IMR-90 (cell line): ENCODE results near the gene CLEC14A. TPM values are rescaled to one million over a fixed set of nuclear protein-coding genes. Genes with fewer than 3 reads are reported as not detected.

Source experiments
- ATAC-seq: fragments of 200-7000 bp; cut with Tn5 transposase; 2 replicates; pipeline ENCODE4 v1.9.1; 2020; ENCODE audit warnings: low read depth, mild to moderate bottlenecking, moderate library complexity
- BruUV-seq: library from RNA; stranded (reverse); fragments of 400-500 nt; replicated peaks from 2 replicates; lab custom pipeline; 2021; lab: Mats Ljungman, UMichigan
- CTCF ChIA-PET: fragments of 300-600 bp; formaldehyde crosslinking; extraction: SDS; loops from one replicate; lab custom pipeline; 2021; ENCODE audit warnings: antibody characterized with exemption; lab: Yijun Ruan, JAX
- POLR2A ChIA-PET: fragments of 300-600 bp; sonication (Branson Sonifier 250); formaldehyde crosslinking; loops from one replicate; lab custom pipeline; 2022; ENCODE audit warnings: antibody characterized with exemption; ENCODE audit not compliant: unreplicated experiment; lab: Charles Lee
- DNase-seq: peaks from one replicate; pipeline ENCODE4 v3.0.0; 2013
- H2AFZ ChIP-seq: replicated peaks from 2 replicates; pipeline ENCODE3; 2013; ENCODE audit warnings: low read length, mild to moderate bottlenecking; ENCODE audit not compliant: poor library complexity
- H2AK5ac ChIP-seq: 2 replicates; pipeline ENCODE4 v1.6.1; 2013; ENCODE audit warnings: low read depth, low read length, inconsistent platforms
- H2AK9ac ChIP-seq: replicated peaks from 2 replicates; pipeline ENCODE3; 2013; ENCODE audit warnings: mild to moderate bottlenecking, low read depth, low read length, moderate library complexity; ENCODE audit not compliant: poor library complexity
- H2BK120ac ChIP-seq: 2 replicates; pipeline ENCODE4 v1.6.1; 2013; ENCODE audit warnings: low read depth, low read length, inconsistent platforms
- H2BK15ac ChIP-seq: 3 replicates; pipeline ENCODE4 v1.6.1; 2013; ENCODE audit warnings: low read depth, low read length, inconsistent platforms
- H2BK20ac ChIP-seq: 2 replicates; pipeline ENCODE4 v1.6.1; 2013; ENCODE audit warnings: low read depth, mild to moderate bottlenecking, inconsistent platforms, low read length, moderate library complexity
- H2BK5ac ChIP-seq: 2 replicates; pipeline ENCODE4 v1.6.1; 2013; ENCODE audit warnings: mild to moderate bottlenecking, low read depth, low read length, inconsistent platforms; ENCODE audit not compliant: poor library complexity, severe bottlenecking
- H3K14ac ChIP-seq: replicated peaks from 2 replicates; pipeline ENCODE4 v1.6.1; 2013; ENCODE audit warnings: low read depth, low read length, inconsistent platforms
- H3K18ac ChIP-seq: 2 replicates; pipeline ENCODE4 v1.6.1; 2013; ENCODE audit warnings: low read depth, low read length, control low read depth
- H3K23ac ChIP-seq: 2 replicates; pipeline ENCODE4 v1.6.1; 2013; ENCODE audit warnings: low read depth, low read length, inconsistent platforms
- H3K27ac ChIP-seq: 2 replicates; pipeline ENCODE4 v1.5.1; 2013; ENCODE audit warnings: mild to moderate bottlenecking, control low read depth, low read length; ENCODE audit not compliant: insufficient read depth
- H3K27me3 ChIP-seq: 2 replicates; pipeline ENCODE4 v1.6.1; 2013; ENCODE audit warnings: low read length; ENCODE audit not compliant: control insufficient read depth, insufficient read depth
- H3K36me3 ChIP-seq: 2 replicates; pipeline ENCODE4 v1.6.1; 2013; ENCODE audit warnings: low read length, mixed read lengths; ENCODE audit not compliant: control insufficient read depth, insufficient read depth
- H3K4ac ChIP-seq: 2 replicates; pipeline ENCODE4 v1.6.1; 2013; ENCODE audit warnings: low read depth, low read length, inconsistent platforms
- H3K4me1 ChIP-seq: 2 replicates; pipeline ENCODE4 v1.6.1; 2013; ENCODE audit warnings: low read length, mixed read lengths; ENCODE audit not compliant: control insufficient read depth, insufficient read depth
- H3K4me2 ChIP-seq: 2 replicates; pipeline ENCODE4 v1.6.1; 2013; ENCODE audit warnings: low read depth, mild to moderate bottlenecking, control low read depth, low read length, moderate library complexity
- H3K4me3 ChIP-seq: 2 replicates; pipeline ENCODE4 v1.5.1; 2013; ENCODE audit warnings: low read depth, mild to moderate bottlenecking, control low read depth, low read length, moderate library complexity; ENCODE audit not compliant: insufficient read depth
- H3K56ac ChIP-seq: 2 replicates; pipeline ENCODE4 v1.6.1; 2013; ENCODE audit warnings: low read length, inconsistent platforms; ENCODE audit not compliant: insufficient read depth; ENCODE audit errors: extremely low read depth
- H3K79me1 ChIP-seq, 2 experiments: 2 replicates each; pipeline ENCODE4 v1.6.1; 2013; ENCODE audit warnings: low read length in 2 of 2, inconsistent platforms in 1 of 2, low read depth in 1 of 2
- H3K9ac ChIP-seq: 2 replicates; pipeline ENCODE4 v1.6.1; 2013; ENCODE audit warnings: low read depth, low read length, control low read depth
- H3K9me1 ChIP-seq: 2 replicates; pipeline ENCODE4 v1.6.1; 2013; ENCODE audit warnings: low read length, inconsistent platforms; ENCODE audit not compliant: insufficient read depth
- H3K9me3 ChIP-seq: 2 replicates; pipeline ENCODE4 v1.6.1; 2013; ENCODE audit warnings: low read length; ENCODE audit not compliant: control insufficient read depth, insufficient read depth
- H4K20me1 ChIP-seq: 2 replicates; pipeline ENCODE4 v1.6.1; 2013; ENCODE audit warnings: low read length, inconsistent platforms; ENCODE audit not compliant: insufficient read depth
- H4K5ac ChIP-seq: 2 replicates; pipeline ENCODE4 v1.6.1; 2013; ENCODE audit warnings: mild to moderate bottlenecking, low read depth, low read length, control low read depth
- H4K8ac ChIP-seq, 2 experiments: 2 replicates each; pipeline ENCODE4 v1.6.1; 2013; ENCODE audit warnings: low read depth in 2 of 2, low read length in 2 of 2, control low read depth in 1 of 2, inconsistent platforms in 1 of 2
- H4K91ac ChIP-seq: 2 replicates; pipeline ENCODE4 v1.6.1; 2013; ENCODE audit warnings: low read depth, low read length, inconsistent platforms; ENCODE audit not compliant: insufficient read depth
- BHLHE40 ChIP-seq: fragments of 150-350 bp; IDR thresholded peaks from 2 replicates; pipeline ENCODE4 v1.6.1; 2016; ENCODE audit warnings: mild to moderate bottlenecking, low read depth, low read length
- CHD1 ChIP-seq: IDR thresholded peaks from 2 replicates; pipeline ENCODE4 v1.6.1; 2012; ENCODE audit warnings: low read depth, low read length, improper control_type of control experiment
- FOS ChIP-seq: fragments of 150-350 bp; IDR thresholded peaks from 2 replicates; pipeline ENCODE4 v1.6.1; 2016; ENCODE audit warnings: low read depth, low read length
- WGBS, 2 experiments: methylation state at CpG; one replicate each; pipeline versions ENCODE4 v1.1.5 to v1.1.7; 2013; ENCODE audit warnings: missing lambda C conversion rate in 2 of 2; ENCODE audit not compliant: insufficient read length in 1 of 2; ENCODE audit errors: extremely low coverage in 2 of 2; 5-methylcytosine and 5-hydroxymethylcytosine counted together
- dilution Hi-C: fragments of 300-500 bp; cut with HindIII; formaldehyde crosslinking; loops from one replicate; pipeline ENCODE4 v1.14.3; 2018; ENCODE audit warnings: low sequenced_read_pairs; ENCODE audit not compliant: unreplicated experiment
- in situ Hi-C: fragments of 300-500 bp; cut with MboI; formaldehyde crosslinking; loops from 3 replicates; pipeline ENCODE4 v1.14.3; 2019; ENCODE audit warnings: low sequenced_read_pairs, inconsistent platforms, mixed read lengths
- intact Hi-C: fragments of 100-400 bp; cut with micrococcal nuclease; formaldehyde crosslinking; loops from 2 replicates; pipeline ENCODE4 v1.10.0; 2022
- polyA plus RNA-seq, 3 experiments: library from polyadenylated mRNA; depleted of rRNA; stranded (reverse); fragments of >200 nt; gene quantifications; 2 replicates each; pipeline ENCODE4 v1.2.3, GENCODE V29; 2012; ENCODE audit warnings: low replicate concordance in 1 of 3
- total RNA-seq: library from RNA; depleted of rRNA; stranded (reverse); fragments of >200 nt; gene quantifications from 2 replicates; pipeline ENCODE4 v1.2.3, GENCODE V29; 2012

CLEC14A gene
- total and polyA plus RNA-seq, 2 of the 4 experiments (the other 2 are of a cell fraction), result 3.0 to 6.2 TPM

DNA sequence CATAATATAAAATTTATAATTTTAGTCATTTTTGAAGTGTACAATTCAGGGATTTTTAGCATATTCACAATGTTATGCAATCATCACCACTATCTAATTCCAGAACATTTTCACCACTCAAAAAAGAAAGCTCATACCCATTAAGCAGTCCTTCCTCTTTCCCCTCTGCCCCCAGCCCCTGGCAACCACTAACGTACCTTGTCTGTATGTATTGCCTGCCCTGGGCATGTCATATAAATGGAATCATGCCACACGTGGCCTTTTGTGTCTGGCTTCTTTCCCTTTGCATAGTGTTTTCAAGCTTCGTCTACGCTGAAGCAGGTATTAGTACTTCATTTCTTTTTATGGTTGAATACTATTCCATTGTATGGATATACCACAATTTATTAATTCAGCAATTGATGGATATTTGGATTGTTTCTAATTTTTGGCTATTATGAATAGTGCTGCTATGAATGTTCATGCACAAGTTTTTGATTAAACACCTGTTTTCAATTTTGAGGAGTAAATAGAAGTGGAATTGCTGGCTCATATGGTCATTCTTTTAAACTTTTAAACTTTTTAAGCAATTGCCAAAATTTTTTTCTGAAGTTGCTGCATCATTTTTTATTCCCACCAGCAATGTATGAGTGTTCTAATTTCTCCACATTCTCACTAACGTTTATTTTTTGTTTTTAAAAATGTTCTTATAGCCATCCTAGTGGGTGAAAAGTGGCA, 49.8 kb downstream of the CLEC14A start (continued):
- TF ChIP-seq FOS, result no peak

DNA sequence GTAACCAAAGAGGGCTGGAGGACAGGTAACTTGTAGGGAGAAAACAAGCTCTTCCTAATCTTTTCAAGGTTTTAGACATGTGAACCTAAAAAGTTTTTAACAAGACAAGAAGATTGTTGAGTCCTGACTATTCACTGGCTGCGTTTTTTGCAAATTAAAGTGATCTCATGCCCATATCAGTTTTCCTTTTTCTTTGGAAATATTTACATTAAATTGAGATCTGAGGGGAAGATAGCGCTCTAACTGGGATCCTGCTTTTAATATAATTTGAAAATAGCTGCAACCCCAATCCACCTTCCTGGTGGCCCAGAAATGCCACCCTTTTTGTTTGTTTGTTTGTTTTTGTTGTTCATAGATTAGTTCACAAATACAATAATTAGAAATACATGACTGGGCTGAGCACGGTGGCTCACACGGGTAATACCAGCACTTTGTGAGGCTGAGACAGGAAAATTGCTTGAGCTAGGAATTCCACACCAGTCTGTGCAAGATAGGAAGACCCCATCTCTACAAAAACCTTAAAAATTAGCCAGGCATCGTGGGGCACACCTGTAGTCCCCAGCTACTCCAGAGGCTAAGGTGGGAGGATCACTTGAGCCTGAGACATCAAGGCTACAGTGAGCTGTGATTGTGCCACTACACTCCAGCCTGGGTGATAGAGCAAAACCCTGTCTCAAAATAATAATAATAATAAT, 50.6 kb downstream of the CLEC14A start:
- no peaks in the 10 kb centered on the region for H3K27me3 ChIP-seq
- no peaks in the 10 kb centered on the region for H3K36me3 ChIP-seq
- intact Hi-C loops, result no loop called here
- dilution Hi-C loops, result no loop called here
- CTCF ChIA-PET, result interaction anchor here (0.6 to 1.0 kb wide), 2 partner anchors 45 to 1601 kb away, joined by 3 to 5 read pairs; no protein-coding TSS in a partner anchor
- H4K5ac ChIP-seq, result no peak overlapping the region
- no peak overlapping the region for H4K91ac ChIP-seq
- POLR2A ChIA-PET, result no interaction called here
- H3K9ac ChIP-seq, result no peak overlapping the region
- peaks cover 2% of the 10 kb centered on the region; the same call in 1 of the 2 replicates for H3K9me3 ChIP-seq
- ATAC-seq (no peak), DNase-seq (peak; percentile 41)
- peaks cover 0 to 9% of the 10 kb centered on the region in 2 experiments; a peak in 2 of 4 replicates for H3K79me1 ChIP-seq
- in situ Hi-C loops, result loop anchor here (10.0 kb wide), 2 partner anchors 300 to 660 kb away; no protein-coding TSS in a partner anchor
- H3K4me1 ChIP-seq, result peaks cover 11% of the 10 kb centered on the region; the same call in 1 of the 2 replicates
- no peak overlapping the region for H3K14ac ChIP-seq
- BruUV-seq, result no TSS peak
- no peaks in the 10 kb centered on the region for H4K20me1 ChIP-seq
- H4K8ac ChIP-seq, result no peak overlapping the region
- H2BK15ac ChIP-seq, result no peak overlapping the region
- no peak overlapping the region for H3K56ac ChIP-seq
- H3K18ac ChIP-seq, result no peak overlapping the region
- H2BK5ac ChIP-seq, result no peak overlapping the region
- no peak overlapping the region for H3K4ac ChIP-seq
- no peak overlapping the region; the same call in 1 of the 2 replicates for H2BK120ac ChIP-seq
- no peak overlapping the region for H3K4me3 ChIP-seq
- no peak for TF ChIP-seq BHLHE40
- no peak for TF ChIP-seq CHD1
- H2AK9ac ChIP-seq, result no peak overlapping the region
- H2AFZ ChIP-seq, result no peak overlapping the region
- WGBS, 2 experiments, result no CpG with 5 or more reads among the region's 5 CpGs
- no peak overlapping the region for H2BK20ac ChIP-seq
- no peak overlapping the region for H3K4me2 ChIP-seq
- H3K23ac ChIP-seq, result no peak overlapping the region
- H2AK5ac ChIP-seq, result no peak overlapping the region
- peaks cover 9% of the 10 kb centered on the region for H3K9me1 ChIP-seq
- no peak overlapping the region for H3K27ac ChIP-seq
